MM.1S (cell line): ENCODE measurements around the gene EXOC7.

ENCODE experiments used
- DNase-seq: peaks from one replicate; pipeline ENCODE4 v3.0.0-alpha.2; 2015
- H2AFZ ChIP-seq: fragments of 300-600 bp; sonication (generic); 2 replicates; pipeline ENCODE4 v1.6.0; 2016; ENCODE audit warnings: antibody characterized with exemption, low read length
- H3F3A ChIP-seq: fragments of 300-600 bp; sonication (generic); 2 replicates; pipeline ENCODE4 v1.6.1; 2016; ENCODE audit warnings: mild to moderate bottlenecking, antibody characterized with exemption, low read length, moderate library complexity, mixed read lengths; ENCODE audit not compliant: insufficient read depth
- H3K27ac ChIP-seq: fragments of 300-600 bp; sonication (generic); 2 replicates; pipeline ENCODE4 v1.5.1; 2016; ENCODE audit warnings: mild to moderate bottlenecking, low read length
- H3K27me3 ChIP-seq: fragments of 300-600 bp; sonication (generic); replicated peaks from 2 replicates; pipeline ENCODE4 v1.6.0; 2016; ENCODE audit warnings: low read length; ENCODE audit not compliant: insufficient read depth
- H3K36me3 ChIP-seq: fragments of 300-600 bp; sonication (generic); replicated peaks from 2 replicates; pipeline ENCODE4 v1.6.1; 2016; ENCODE audit warnings: mild to moderate bottlenecking, low read length, mixed read lengths; ENCODE audit not compliant: insufficient read depth
- H3K4me1 ChIP-seq: fragments of 300-600 bp; sonication (generic); 2 replicates; pipeline ENCODE4 v1.6.1; 2016; ENCODE audit warnings: low read length, mixed read lengths
- H3K4me2 ChIP-seq: fragments of 300-600 bp; sonication (generic); 2 replicates; pipeline ENCODE4 v1.6.0; 2016; ENCODE audit warnings: low read depth, low read length
- H3K4me3 ChIP-seq: fragments of 300-600 bp; sonication (generic); 2 replicates; pipeline ENCODE4 v1.5.1; 2016; ENCODE audit warnings: low read length, mixed read lengths
- H3K79me2 ChIP-seq: fragments of 300-600 bp; sonication (generic); 2 replicates; pipeline ENCODE4 v1.6.1; 2016; ENCODE audit warnings: mixed run types, low read length, mixed read lengths
- H3K9ac ChIP-seq: fragments of 300-600 bp; sonication (generic); 2 replicates; pipeline ENCODE4 v1.6.1; 2016; ENCODE audit warnings: low read length, mixed read lengths
- H3K9me2 ChIP-seq: fragments of 300-600 bp; sonication (generic); replicated peaks from 2 replicates; pipeline ENCODE4 v1.6.1; 2016; ENCODE audit warnings: mild to moderate bottlenecking, low read length, mixed read lengths; ENCODE audit not compliant: insufficient read depth
- H3K9me3 ChIP-seq: fragments of 300-600 bp; sonication (generic); replicated peaks from 2 replicates; pipeline ENCODE4 v1.6.1; 2016; ENCODE audit warnings: mild to moderate bottlenecking, low read length, mixed read lengths; ENCODE audit not compliant: insufficient read depth
- H4K20me1 ChIP-seq: fragments of 300-600 bp; sonication (generic); 2 replicates; pipeline ENCODE4 v1.6.1; 2016; ENCODE audit warnings: mild to moderate bottlenecking, low read length, moderate library complexity, mixed read lengths; ENCODE audit not compliant: insufficient read depth
- EZH2 ChIP-seq: fragments of 300-600 bp; sonication (generic); optimal IDR thresholded peaks from 2 replicates; pipeline ENCODE3; 2017; ENCODE audit warnings: low read depth, mild to moderate bottlenecking, antibody characterized with exemption, low read length, mixed read lengths
- EZH2phosphoT487 ChIP-seq: fragments of 300-600 bp; sonication (generic); IDR thresholded peaks from 2 replicates; pipeline ENCODE4 v1.6.1; 2018; ENCODE audit warnings: antibody characterized with exemption, low read length
- TF ChIP-seq, protein P1 (sequence below): fragments of 300-600 bp; sonication (generic); IDR thresholded peaks from 2 replicates; pipeline ENCODE4 v1.5.1; 2016; ENCODE audit warnings: antibody characterized with exemption, low read length, mixed read lengths

The EXOC7 gene

DNA sequence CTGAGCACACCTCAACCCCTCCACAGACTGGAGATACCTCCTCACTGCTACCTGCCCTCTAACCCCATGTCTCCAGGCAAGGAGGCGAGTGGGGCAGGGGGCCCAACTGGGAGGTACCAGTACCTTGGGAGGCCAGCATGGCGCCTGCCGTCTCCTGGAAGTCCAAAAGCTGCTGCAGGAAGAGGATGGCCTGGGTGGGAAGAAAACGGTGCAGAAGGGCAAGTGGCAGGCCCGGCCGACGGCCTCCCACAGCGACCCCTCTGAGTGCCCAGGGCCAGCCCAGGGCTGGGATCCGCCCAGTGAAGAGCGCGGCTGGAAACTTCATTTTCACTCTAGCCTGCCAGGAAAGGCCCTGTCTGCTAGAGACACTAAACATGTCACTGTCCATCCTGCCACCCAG is 16.1 kb downstream of the EXOC7 start:
- no peak for DNase-seq
- Histone ChIP-seq H3K9me3 (no peaks in the 10 kb centered on the region), H3K4me3 (no peak overlapping the region), H3K9me2 (no peaks in the 10 kb centered on the region), H4K20me1 (no peaks in the 10 kb centered on the region), H3K9ac (no peak overlapping the region), H3K27me3 (no peaks in the 10 kb centered on the region), H3F3A (no peaks in the 10 kb centered on the region), H3K27ac (no peak overlapping the region), H3K36me3 (no peaks in the 10 kb centered on the region), H3K79me2 (no peaks in the 10 kb centered on the region), H2AFZ (no peak overlapping the region), H3K4me1 (no peaks in the 10 kb centered on the region), H3K4me2 (no peak overlapping the region)
- no peak for TF ChIP-seq EZH2phosphoT487
- TF ChIP-seq, protein P1, sequence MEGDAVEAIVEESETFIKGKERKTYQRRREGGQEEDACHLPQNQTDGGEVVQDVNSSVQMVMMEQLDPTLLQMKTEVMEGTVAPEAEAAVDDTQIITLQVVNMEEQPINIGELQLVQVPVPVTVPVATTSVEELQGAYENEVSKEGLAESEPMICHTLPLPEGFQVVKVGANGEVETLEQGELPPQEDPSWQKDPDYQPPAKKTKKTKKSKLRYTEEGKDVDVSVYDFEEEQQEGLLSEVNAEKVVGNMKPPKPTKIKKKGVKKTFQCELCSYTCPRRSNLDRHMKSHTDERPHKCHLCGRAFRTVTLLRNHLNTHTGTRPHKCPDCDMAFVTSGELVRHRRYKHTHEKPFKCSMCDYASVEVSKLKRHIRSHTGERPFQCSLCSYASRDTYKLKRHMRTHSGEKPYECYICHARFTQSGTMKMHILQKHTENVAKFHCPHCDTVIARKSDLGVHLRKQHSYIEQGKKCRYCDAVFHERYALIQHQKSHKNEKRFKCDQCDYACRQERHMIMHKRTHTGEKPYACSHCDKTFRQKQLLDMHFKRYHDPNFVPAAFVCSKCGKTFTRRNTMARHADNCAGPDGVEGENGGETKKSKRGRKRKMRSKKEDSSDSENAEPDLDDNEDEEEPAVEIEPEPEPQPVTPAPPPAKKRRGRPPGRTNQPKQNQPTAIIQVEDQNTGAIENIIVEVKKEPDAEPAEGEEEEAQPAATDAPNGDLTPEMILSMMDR, result no peak
- no peak for TF ChIP-seq EZH2

DNA sequence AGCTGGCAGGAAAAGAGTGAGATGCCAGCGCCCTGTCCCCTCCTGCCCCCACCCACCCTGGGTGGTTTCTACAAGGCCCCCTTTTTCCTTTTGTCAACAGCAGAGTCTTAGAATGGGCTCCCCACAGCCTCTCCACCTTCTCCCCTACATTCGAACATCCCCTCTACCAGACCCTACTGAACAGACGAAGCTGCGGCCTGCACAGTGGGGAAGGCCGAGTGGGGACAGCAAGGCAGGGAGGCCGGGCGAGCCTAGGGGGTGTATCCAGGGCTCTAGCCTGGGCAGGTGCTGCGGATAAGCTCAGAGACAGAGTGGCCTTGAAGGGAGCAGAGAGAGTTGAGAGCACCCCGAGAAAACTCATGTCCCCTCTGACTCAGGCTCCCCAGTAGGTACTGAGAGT is 17.2 kb downstream of the EXOC7 start:
- Histone ChIP-seq H3K9me3 (no peaks in the 10 kb centered on the region), H3K79me2 (no peaks in the 10 kb centered on the region), H3K9ac (no peak overlapping the region), H4K20me1 (no peaks in the 10 kb centered on the region), H3K27ac (no peak overlapping the region), H3K27me3 (no peaks in the 10 kb centered on the region), H3K9me2 (no peaks in the 10 kb centered on the region), H3K4me1 (no peaks in the 10 kb centered on the region), H3F3A (no peaks in the 10 kb centered on the region), H3K4me2 (no peak overlapping the region), H3K4me3 (no peak overlapping the region), H2AFZ (no peak overlapping the region), H3K36me3 (no peaks in the 10 kb centered on the region)
- TF ChIP-seq, protein P1, result no peak
- DNase-seq, result no peak

DNA sequence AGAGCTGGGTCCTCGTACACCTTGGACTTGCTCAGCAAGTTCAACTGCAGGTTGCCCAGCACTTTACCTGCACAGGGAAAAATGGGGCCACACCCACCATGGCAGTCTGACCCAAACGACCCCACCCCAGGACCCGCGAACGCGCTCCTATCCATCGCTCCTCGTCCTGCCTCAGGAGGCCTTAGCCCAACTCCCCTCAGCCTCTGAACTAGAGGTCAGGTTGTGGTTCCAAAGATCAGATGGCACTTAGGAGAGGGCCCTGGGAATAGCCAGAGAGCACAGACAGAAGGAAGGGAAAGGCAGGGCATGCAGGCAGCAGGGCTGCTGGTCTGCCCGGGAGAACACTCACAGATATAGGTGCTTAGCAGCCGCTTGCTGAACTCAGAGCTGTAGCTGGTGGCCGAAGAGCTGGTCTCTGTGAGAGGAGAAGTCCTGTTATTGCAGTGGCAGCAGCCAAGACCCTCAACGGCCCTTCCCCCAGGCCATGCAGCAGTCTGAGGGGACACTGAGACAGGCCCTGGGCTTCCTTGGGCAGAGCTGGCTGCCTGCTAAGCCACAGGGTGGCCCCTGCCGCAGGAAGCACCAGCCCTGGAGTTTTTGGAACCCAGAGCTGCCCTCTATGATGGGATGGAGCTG is 17.7 kb downstream of the EXOC7 start:
- Histone ChIP-seq H3F3A (no peaks in the 10 kb centered on the region), H3K4me1 (no peaks in the 10 kb centered on the region), H3K79me2 (no peaks in the 10 kb centered on the region), H3K4me2 (no peak overlapping the region), H3K36me3 (no peaks in the 10 kb centered on the region), H2AFZ (no peak overlapping the region), H3K9me3 (no peaks in the 10 kb centered on the region), H3K9me2 (no peaks in the 10 kb centered on the region), H3K27me3 (no peaks in the 10 kb centered on the region), H3K27ac (no peak overlapping the region), H3K9ac (no peak overlapping the region), H3K4me3 (no peak overlapping the region), H4K20me1 (no peaks in the 10 kb centered on the region)
- no peak for TF ChIP-seq EZH2phosphoT487
- TF ChIP-seq, protein P1, result no peak
- TF ChIP-seq EZH2, result no peak
- no peak for DNase-seq
